Pons (tissue), 1 donor: Measurements from ENCODE around the gene HOPX.
"Not testable (repeated sequence)": the region's sequence is repeated elsewhere in the genome, so short reads cannot be mapped to it uniquely, and the experiment has no call there.

ENCODE experiments used
- DNase-seq: peaks from one replicate; pipeline ENCODE4 v3.0.0-alpha.2; 2016; ENCODE audit warnings: low spot score

The HOPX gene, protein sequence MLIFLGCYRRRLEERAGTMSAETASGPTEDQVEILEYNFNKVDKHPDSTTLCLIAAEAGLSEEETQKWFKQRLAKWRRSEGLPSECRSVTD

DNA sequence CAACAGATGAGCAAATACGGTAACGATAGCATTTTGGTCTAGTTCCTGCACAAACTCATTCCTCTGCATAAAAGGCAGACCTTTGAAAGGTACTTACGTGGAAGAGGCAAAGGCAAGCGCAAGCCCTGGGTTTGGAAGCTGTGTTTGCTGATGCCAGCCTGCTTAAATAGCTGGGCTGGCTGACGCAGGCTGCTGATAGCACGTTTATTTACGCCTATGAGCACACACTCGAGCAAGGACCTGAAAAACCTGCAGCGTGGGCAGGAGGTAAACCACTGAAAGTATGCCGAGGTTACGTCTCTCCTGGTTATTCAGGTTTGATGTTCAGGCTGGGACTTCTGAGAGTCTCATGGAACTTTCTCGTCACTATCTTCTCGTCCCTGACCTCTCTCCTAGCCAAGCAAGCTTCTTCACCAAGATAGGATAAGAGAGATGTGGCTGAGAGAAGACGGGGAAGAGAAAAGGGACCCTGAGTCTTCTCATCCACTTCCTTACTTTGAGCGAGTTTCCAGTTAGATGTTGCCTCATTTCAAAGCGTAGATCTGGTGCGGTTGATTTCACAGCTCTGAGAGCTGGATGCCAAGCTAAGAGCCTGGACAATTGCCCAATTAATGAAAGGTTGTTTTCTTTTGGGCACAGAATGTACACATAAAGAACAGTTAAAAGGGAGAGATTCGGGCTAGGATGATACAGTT, at the start of gene HOPX:
Gene HOPX (minus strand): TSS at position 139 of the 695 bp plus-strand sequence. CDS start 23,480 bp downstream, outside the sequence.
- no peak for DNase-seq

DNA sequence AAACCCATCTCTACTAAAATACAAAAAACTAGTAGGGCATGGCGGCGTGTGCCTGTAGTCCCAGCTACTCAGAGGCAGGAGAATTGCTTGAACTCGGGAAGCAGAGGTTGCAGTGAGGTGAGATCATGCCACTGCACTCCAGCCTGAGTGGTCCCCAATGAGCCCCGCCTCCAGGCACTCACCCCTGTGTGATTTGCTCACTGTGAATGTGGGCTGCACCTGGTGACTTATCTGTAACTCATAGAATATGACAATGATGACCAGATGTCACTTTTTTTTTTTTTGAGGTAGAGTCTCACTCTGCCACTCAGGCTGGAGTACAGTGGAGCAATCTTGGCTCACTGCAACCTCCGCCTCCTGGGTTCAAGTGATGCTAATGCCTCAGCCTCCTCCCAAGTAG, 49.0 kb upstream of the HOPX start:
- DNase-seq = no peak

DNA sequence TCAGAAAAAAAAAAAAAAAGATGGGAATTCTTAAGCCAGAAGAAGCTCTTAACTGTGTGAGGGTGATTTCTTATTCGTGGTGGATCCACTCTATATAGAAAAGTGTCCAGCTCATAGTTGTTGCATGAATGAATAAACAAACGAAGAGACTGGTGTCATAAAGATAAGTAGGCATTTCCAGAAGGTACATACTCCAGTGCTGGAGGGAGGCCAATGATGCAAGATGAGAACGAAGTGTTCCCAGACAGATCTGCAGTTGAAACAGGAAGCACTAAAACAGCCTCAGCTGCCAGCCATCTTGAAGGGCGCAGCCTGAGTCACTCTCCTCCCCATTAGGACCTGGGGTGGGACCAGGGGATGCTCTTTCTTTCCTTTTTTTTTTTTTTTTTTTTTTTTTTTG, 47.4 kb upstream of the HOPX start:
- no peak for DNase-seq

DNA sequence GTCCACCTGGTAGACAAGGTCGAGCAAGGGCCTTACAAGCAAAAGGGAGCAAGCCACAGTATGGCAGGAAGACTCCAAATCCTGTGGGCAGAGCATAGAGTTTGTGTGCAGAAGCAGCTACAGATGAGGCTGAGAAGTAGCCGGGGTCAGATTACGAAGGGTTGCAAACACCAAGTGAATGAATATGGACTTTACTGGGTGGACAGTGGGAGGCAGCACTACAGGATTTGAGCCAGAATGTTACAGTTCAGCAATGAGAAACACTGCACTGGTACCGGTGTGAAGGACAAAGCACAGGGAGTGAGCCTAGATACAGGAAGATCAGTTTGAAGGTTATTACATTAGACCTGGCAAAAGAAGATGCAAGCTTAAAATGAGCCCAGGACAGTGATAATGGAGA, 46.1 kb upstream of the HOPX start:
- DNase-seq = no peak

DNA sequence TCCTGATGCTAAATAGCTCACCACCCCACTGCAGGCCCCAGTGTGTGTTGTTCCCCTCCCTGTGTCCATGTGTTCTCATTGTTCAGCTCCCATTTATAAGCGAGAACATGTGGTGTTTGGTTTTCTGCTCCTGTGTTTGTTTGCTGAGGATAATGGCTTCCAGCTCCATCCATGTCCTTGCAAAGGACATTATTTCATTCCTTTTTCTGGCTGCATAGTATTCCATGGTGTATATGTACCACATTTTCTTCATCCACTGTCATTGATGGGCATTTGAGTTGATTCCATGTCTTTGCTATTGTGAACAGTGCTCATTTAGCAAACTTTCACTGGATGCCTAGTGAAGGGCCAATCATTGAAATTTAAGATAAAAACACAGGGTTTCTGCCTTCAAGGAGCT, 45.5 kb upstream of the HOPX start:
- not testable (repeated sequence) for DNase-seq

DNA sequence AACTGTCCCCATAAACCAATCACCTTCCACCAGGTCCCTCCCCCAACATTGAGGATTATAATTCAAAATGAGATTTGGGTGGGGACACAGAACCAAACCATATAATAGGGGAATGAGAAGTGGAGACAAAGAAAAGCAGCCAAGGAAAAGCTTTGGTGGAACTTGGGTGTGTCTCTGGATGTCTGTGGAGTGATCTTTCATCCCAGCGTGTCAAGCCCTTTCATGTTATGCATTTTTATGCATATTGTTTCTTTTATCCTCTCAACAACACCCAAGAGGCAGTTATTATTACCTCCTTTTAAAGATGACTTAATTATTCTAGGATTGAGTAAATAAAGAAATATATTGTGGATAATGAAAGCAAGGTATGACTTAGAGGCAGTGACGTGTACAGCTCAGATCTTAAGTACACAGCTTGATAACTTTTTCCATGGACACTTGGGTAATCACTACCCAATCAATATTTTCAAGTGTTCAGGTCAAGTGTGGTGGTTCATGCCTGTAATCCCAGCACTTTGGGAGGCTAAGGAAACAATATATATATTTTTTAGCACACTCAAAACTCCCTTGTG, 42.6 kb upstream of the HOPX start:
- no peak for DNase-seq

DNA sequence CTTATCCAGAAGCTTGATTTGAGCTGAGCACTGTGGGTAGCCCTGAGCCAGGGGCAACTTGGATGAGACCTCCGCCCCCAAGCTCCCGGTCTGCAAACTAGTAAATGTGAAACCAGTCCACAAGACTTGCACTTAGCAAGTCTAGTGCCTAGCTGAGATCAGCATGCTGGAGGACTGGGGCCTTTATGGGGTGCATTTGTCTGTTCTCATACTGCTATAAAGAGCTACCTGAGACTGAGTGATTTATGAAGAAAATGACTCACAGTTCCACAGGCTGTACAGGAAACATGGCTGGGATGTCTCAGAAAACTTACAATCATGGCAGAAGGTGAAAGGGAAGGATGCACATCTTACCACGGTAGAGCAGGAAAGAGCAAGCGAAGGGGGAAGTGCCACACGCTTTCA, 42.1 kb upstream of the HOPX start:
- no peak for DNase-seq

DNA sequence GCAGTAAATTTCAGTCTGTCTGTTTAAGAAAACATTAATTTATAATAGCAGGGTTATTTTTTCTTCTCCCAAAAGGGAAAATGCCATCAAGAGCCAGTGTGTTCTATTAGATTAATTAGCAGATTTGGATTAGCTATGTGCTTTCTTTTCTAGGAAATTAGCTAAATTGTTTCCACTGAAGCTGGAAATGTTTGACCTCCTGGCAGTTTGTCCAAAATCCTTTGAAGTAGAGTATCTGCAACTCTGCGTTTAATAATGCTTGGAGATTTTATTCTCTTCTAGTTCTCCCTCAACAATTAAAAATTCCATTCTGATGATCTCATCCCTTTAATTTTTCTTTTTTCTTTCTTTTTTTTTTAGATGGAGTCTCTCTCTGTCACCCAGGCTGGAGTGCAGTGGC, 27.1 kb upstream of the HOPX start:
- no peak for DNase-seq

DNA sequence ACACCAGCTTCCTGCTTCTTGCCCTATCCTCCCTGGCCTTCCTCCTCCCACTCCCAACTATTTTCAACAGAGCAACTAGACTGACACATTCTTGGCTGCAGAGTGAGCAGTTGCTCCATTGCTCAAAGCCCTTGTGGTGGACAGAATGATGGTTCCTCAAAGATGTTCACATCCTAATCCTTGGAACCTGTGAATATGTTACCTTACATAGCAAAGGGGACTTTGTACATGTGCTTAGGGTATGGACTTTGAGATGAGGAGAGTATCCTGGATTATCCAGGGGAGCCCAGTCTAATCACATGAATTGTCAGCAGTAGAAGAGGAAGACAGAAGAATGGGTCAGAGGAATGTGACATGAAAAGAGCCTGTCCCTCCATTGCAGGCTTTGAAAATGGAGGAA, 24.9 kb upstream of the HOPX start:
- DNase-seq = no peak

DNA sequence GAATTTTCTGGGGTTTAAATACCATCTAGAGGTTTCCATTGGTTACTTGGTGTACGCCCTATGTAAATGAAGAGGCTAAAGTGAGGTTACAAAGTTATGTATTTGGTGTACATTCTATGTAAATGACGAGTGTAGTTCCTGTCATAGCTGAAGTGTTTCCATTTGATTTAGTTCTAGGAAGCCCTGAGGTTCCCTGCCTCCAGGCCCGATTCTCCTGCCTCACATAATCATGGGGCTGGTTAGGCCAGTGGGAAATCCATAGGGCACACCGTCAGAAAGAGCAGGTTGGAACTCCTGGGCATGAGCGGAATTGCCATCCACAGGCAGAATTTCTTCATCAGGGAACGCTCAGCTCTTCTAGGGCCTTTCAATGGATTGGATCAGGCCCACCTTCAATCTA, 24.2 kb upstream of the HOPX start:
- no peak for DNase-seq

DNA sequence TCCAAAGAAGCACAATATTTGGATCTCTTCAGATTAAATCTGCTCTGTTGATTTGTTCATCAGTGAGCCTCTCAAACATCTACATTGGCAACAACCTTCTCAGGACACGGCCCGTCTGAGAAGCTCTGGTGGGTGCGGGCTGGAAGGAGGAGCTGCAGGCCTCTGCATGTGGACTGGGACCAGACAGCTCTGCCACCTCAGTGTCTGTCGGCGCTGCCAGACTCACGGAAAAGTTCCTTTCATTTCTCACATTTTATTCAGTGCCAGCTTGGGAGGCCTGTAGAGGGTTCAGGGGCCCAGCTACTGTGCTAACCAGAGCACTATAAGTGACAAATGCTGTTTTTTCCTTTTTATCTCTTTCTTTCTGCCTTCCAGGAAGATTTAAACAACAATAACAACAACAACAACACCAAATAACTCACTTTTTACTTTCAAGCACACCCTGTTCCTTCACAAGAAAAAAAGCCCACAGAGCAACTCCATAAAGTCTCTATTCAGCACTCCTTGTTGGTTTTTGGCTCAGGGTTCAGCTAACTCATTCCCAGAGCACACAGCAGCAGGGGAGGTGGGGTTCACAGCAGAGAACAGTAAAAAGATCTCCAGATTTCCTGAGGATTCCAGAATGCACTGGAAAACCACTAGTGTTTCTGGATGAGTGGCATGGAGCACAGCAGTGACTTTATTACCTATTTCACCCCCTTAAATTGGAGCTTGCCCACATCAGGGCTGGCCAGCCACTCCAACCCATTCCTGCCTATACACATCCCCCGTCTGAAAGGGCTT, 23.2 kb upstream of the HOPX start:
- no peak for DNase-seq

DNA sequence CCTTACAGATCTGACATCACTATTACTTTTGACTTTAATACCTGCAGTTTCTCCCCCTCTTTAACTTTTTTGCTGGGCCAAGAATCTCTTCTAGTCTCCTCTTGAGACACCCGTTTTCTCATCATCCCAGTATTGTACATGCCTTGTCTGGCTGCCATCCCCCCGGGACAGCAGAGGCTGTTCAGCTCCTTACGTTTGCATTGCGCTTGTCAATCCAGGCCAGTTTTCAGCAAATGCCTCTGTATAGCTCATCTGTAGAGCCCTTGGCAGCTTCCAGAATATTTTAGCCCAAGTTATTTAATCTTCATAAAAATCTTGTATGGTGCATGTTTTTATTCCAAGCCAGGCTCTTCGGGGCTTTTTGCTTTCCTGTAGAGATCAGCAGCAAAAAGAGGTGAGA, 22.3 kb upstream of the HOPX start:
- no peak for DNase-seq

DNA sequence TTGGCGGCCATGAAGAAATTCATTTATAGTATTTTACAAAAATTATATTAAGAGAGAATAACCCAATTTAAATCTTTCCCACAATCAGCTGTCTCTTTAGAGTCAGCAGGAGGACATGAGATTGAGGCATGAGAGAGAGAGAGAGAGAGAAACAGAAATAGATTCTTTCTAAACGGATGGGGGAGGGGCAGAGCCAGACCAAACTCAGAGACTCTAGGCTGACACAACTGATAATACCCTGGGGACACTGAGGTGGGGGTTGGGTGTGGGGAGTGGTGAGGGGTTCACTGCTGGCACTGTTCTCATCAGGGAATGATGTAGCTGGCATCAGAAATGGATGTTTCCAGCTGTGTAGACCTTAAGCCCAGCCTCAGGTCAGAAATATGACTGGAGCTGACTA, 20.5 kb upstream of the HOPX start:
- no peak for DNase-seq

DNA sequence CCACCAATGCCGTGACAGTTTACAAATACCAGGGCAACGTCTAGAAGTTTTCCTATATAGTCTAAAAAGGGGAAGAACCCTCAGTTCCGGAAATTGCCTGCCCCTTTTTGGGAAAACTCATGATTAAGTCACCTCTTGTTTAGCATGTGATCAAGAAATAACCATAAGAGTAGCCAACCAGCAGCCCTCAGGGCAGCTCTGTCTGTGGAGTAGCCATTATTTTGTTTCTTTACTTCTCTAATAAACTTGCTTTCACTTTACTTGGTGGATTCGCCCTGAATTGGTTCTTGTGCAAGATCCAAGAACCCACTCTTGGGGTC, 20.0 kb upstream of the HOPX start:
- no peak for DNase-seq

DNA sequence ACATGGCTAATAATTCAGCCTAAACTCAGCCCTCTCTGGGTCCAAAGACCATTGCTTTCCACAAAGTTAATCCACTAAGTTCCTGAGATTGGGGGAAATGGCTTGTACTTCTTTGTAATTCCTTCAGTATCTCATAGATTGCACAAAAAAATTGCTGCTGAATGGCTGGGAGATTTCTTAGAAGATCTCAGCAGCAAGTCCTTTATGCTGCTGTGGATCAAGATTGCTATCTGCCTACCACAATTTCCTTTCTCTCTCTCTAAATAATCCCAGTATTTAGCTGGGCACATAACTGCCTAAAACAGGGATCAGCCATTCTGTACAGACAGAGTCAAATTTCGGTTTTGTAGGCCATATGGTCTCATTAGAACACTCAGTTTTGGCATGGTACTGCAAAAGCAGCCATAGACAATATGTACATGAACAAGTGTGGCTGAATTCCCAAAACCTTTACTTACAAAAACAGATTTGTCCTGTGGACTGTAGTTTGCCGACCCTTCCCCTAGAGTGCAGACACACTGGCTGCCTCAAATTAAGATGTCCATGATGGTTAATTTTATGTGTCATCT, 18.5 kb upstream of the HOPX start:
- DNase-seq = no peak

DNA sequence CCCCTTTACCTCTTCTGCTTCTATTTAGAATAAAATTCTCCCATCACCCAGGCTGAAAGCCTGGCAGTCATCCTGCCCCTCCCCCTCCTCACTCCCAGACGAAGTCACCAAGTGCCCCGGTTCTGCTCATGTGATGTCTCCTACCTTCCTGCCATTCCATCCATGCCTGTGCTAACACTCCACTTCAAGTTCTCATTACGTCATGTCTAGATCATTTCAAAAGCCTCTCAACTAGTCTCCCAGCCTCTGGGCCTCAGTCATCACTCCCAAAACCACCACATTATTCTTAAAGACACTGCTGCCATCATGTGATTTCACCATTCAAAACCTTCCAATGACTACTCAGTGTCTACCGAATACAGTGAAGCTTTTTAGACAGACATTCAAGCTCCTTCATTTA, 17.2 kb upstream of the HOPX start:
- DNase-seq = no peak

DNA sequence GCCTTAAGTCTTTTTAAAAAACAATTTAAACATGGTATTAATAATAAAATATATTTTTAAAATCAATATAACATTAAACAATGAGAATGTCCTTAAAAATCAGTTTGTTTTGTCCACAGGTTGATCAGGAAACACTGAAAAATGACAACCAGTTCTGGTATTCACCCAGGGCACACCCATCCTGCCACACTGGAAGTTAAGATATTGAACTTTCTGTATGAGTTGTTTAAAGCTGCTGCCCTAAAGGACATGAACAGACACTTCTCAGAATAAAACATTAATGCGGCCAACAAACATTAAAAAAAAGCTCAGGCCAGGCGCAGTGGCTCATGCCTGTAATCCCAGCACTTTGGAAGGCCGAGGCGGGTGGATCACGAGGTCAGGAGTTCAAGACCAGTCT, 15.0 kb upstream of the HOPX start:
- no peak for DNase-seq

DNA sequence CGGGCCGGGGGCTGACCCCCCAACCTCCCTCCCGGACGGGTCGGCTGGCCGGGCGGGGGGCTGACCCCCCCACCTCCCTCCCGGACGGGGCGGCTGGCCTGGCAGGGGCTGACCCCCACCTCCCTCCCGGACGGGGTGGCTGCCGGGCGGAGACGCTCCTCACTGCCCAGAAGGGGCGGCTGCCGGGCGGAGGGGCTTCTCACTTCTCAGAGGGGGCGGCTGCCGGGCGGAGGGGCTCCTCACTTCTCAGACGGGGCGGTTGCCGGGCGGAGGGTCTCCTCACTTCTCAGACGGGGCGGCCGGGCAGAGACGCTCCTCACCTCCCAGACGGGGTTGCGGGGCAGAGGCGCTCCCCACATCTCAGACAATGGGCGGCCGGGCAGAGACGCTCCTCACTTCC, 12.4 kb upstream of the HOPX start:
- DNase-seq = not testable (repeated sequence)

DNA sequence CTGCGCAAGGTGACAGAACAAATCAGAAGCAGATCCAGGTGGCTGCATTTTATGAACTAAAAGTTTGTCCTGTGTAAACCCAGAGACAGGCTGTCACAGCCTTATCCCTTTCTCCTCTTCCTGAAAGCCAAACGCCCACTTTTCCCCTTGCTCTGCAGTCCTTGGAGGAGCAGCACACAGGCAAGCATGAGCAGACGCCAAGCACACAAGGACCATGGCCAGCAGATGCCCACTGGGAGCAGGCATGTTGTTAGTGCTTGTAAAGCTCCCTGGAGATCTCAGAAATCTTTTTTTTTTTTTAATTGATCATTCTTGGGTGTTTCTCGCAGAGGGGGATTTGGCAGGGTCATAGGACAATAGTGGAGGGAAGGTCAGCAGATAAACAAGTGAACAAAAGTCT, 11.5 kb upstream of the HOPX start:
- DNase-seq = no peak

DNA sequence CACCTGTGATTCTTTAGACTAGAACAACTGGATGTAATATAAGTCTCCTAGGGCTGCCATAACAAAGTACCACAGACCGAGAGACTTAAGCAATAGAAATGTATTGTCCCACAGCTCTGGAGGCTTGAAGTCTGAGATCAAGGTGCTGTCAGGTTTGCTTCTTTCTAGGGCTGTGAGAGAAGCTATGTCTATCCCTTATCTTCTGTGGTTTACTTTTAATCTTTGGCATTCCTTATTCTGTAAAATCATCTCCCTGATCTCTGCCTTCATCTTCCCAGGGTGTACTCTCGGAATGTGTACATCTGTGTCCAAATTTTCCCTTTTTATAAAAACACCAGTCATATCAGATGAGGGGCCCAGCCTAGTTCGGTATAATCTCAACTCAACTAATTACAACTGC, 10.3 kb upstream of the HOPX start:
- DNase-seq = no peak

DNA sequence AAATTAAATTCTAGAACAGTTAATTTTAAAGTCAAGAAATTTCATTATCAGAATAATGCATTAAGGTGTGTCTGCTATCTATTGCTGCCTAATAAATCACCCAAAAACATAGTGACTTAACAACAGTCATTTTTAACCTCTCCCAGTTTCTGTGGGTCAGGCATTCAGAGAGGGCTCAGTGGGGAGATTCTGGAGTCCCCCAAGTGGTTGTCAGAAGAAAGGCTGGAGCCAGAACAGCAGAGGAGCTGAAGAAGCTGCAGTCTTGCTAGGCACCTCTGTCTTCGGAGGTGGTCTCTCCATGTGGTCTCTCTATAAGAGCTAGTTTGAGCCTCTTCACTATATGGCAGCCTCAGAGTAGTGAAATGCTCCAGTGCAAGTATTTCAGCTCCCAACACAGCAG, 9.3 kb upstream of the HOPX start:
- no peak for DNase-seq

DNA sequence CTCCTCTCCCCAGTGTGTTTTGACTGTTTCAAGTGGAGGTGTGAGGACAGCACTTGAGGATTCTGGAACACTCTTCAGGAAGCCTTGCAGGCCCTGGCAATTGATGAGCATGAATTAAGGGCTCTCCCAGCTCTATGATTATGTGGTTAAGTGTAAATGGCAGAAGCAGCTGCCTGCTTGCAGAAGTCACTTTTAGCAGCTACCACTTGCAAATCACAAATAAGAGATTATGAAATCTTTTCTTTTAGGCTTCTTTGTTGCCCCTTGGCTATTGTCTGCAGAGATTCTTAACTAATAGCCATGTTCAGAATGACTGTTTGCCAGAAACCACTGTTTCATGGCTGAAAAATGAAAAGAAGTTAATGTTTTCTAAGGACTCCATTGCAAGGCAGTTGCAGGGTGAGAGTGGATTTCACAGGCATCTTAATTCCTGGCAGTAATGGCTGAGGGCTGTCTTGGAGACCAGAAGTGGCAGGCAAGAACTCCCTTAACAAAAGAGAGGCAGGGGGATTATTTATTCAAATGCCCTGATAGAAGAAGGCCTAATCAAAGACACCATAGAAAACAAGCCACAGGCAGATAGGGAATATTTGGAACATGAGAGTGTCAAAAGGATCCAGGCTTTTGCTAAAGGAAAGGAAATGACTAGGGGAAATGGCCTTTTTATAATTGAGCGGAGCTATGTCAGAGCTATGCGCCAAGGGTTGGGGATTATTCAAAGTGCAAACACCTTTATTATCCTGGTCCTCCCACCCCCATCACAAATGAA, 8.3 kb upstream of the HOPX start:
- DNase-seq = no peak
